ENCODE data around the gene LCNL1. TPM values are rescaled to one million over a fixed set of nuclear protein-coding genes. Genes with fewer than 3 reads are reported as not detected.

Gene LCNL1
- total RNA-seq, 1 experiment from 2014 or later = not detected

DNA sequence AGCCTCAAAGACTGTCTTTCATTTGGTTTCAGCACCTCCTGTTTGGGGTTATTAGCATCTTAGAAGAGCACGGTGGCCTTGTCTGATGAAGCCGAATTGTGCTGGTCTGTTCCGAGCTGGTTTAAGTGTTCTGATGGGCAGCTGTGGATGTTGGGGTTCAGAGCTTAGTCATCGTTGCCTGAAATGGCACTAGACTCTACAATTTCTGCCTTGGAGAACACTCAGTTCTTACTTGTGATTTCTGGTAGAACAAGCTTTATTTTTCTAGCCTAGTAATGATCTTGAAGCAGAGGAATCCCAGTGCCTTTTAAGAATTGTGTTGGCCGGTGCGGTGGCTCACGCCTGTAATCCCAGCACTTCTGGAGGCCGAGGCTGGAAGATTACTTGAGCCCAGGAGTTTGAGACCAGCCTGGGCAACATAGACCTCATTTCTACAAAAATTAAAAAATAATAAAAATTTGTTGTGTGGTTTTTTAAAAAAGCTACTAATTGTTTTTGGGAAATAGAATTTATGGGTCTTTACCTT is 46.1 kb upstream of the LCNL1 start:
- no peaks in the 10 kb centered on the region for H3K27me3 ChIP-seq (replicated peaks; ENCODE audit: insufficient read depth, low read depth, low read length, poor library complexity)
- no peak for DNase-seq (ENCODE audit: low spot score)
- H3K4me1 ChIP-seq (ENCODE audit: insufficient read depth, low read length, poor library complexity, severe bottlenecking) = no peaks in the 10 kb centered on the region
- no peak overlapping the region for H3K27ac ChIP-seq (ENCODE audit: low read depth, low read length, poor library complexity, severe bottlenecking)
- POLR2A ChIA-PET (ENCODE audit: low non-redundant PET) = no interaction called here
- BruUV-seq (replicated peaks) = no TSS peak
- no peak for TF ChIP-seq EZH2 (IDR thresholded peaks at IDR 0.05; ENCODE audit: borderline replicate concordance, low read depth, low read length, poor library complexity, severe bottlenecking)
- TF ChIP-seq, protein P1, sequence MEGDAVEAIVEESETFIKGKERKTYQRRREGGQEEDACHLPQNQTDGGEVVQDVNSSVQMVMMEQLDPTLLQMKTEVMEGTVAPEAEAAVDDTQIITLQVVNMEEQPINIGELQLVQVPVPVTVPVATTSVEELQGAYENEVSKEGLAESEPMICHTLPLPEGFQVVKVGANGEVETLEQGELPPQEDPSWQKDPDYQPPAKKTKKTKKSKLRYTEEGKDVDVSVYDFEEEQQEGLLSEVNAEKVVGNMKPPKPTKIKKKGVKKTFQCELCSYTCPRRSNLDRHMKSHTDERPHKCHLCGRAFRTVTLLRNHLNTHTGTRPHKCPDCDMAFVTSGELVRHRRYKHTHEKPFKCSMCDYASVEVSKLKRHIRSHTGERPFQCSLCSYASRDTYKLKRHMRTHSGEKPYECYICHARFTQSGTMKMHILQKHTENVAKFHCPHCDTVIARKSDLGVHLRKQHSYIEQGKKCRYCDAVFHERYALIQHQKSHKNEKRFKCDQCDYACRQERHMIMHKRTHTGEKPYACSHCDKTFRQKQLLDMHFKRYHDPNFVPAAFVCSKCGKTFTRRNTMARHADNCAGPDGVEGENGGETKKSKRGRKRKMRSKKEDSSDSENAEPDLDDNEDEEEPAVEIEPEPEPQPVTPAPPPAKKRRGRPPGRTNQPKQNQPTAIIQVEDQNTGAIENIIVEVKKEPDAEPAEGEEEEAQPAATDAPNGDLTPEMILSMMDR (conservative IDR thresholded peaks at IDR 0.05; ENCODE audit: low read depth, low read length) = no peak
- peaks cover 20% of the 10 kb centered on the region for H3K36me3 ChIP-seq (ENCODE audit: insufficient read depth, low read length, poor library complexity, severe bottlenecking)
- intact Hi-C loops (cut with micrococcal nuclease; ENCODE audit: unreplicated experiment) = no loop called here
- CTCF ChIA-PET = no interaction called here
- H3K4me3 ChIP-seq (ENCODE audit: low read depth, low read length, poor library complexity, severe bottlenecking) = no peak overlapping the region
- no peaks in the 10 kb centered on the region for H3K9me3 ChIP-seq (ENCODE audit: low read depth, low read length, poor library complexity, severe bottlenecking)

DNA sequence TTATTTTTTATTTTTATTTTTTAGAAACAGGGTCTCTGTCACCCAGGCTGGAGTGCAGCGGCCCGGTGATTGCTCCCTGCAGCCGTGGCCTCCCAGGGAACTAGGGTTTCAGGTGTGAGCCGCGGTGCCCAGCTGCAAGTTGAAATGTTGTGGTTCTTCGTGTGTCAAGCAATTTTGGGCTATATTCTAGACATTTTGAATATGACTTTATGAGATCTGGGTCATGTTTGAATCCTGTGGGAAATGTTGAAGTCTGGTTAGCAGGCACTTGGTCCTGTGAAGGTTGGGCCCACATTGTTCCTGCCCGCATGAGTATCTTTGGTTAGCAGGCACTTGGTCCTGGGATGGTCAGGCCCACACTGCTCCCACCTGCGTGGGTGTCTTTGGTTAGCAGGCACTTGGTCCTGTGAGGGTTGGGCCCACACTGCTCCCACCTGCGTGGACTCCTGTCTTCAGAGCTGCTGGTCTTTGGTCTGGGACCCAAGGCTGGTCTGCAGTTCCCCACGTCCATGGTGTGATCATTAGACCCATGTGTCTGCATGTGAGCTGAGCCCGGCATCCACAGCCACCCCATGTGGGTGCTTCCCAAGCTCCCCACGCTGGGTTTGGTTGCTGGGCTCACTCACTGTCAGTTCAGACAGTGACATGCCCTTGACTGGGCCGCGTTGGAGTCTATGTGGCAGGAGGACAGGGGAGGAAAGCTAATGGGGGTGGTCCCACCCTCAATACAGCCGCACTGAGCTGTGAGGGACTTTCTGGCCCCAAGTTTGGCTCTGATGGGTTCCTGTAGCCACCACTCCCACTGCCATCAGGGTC is 45.4 kb upstream of the LCNL1 start:
- ChIA-PET CTCF (no interaction called here), POLR2A (ENCODE audit: low non-redundant PET) (no interaction called here)
- no peak for DNase-seq (ENCODE audit: low spot score)
- Histone ChIP-seq H3K4me3 (ENCODE audit: low read depth, low read length, poor library complexity, severe bottlenecking) (no peak overlapping the region), H3K9me3 (ENCODE audit: low read depth, low read length, poor library complexity, severe bottlenecking) (no peaks in the 10 kb centered on the region), H3K4me1 (ENCODE audit: insufficient read depth, low read length, poor library complexity, severe bottlenecking) (no peaks in the 10 kb centered on the region), H3K27me3 (replicated peaks; ENCODE audit: insufficient read depth, low read depth, low read length, poor library complexity) (no peaks in the 10 kb centered on the region), H3K36me3 (ENCODE audit: insufficient read depth, low read length, poor library complexity, severe bottlenecking) (peaks cover 27% of the 10 kb centered on the region), H3K27ac (ENCODE audit: low read depth, low read length, poor library complexity, severe bottlenecking) (no peak overlapping the region)
- TF ChIP-seq, protein P1 (conservative IDR thresholded peaks at IDR 0.05; ENCODE audit: low read depth, low read length) = no peak
- no peak for TF ChIP-seq EZH2 (IDR thresholded peaks at IDR 0.05; ENCODE audit: borderline replicate concordance, low read depth, low read length, poor library complexity, severe bottlenecking)
- BruUV-seq (replicated peaks) = no TSS peak
- intact Hi-C loops (cut with micrococcal nuclease; ENCODE audit: unreplicated experiment) = no loop called here

DNA sequence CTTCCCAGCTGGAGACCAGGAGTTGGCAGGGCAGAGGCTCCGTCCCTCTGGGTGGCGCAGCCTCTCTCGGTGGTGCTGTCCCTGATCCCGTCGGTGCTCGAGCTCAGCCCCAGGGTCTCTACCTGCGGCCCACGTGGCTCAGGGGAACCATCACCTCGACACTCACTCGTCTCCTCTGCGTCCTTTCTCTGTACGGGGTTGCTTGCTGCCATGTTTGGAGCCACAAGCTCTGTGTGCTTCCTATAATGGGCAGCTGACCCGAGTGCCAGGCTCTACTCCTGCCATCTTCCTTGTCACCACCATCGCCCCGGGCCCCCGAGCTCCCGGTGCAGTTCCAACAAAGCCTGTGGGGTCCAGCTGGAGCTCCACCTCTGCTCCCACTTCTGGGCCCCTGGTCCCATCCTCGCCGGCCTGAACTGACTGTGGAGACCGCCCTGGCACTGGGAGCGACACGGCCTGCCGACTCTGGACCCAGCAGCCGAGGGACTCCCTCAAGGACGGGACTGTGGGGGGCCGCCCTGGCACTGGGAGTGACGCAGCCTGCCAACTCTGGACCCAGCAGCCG is 43.3 kb upstream of the LCNL1 start:
- H3K36me3 ChIP-seq (ENCODE audit: insufficient read depth, low read length, poor library complexity, severe bottlenecking) = peaks cover 33% of the 10 kb centered on the region
- no peak overlapping the region for H3K4me3 ChIP-seq (ENCODE audit: low read depth, low read length, poor library complexity, severe bottlenecking)
- no peak for TF ChIP-seq EZH2 (IDR thresholded peaks at IDR 0.05; ENCODE audit: borderline replicate concordance, low read depth, low read length, poor library complexity, severe bottlenecking)
- TF ChIP-seq, protein P1 (conservative IDR thresholded peaks at IDR 0.05; ENCODE audit: low read depth, low read length) = no peak
- POLR2A ChIA-PET (ENCODE audit: low non-redundant PET) = no interaction called here
- H3K27me3 ChIP-seq (replicated peaks; ENCODE audit: insufficient read depth, low read depth, low read length, poor library complexity) = no peaks in the 10 kb centered on the region
- intact Hi-C loops (cut with micrococcal nuclease; ENCODE audit: unreplicated experiment) = no loop called here
- no peak overlapping the region for H3K27ac ChIP-seq (ENCODE audit: low read depth, low read length, poor library complexity, severe bottlenecking)
- no peaks in the 10 kb centered on the region for H3K4me1 ChIP-seq (ENCODE audit: insufficient read depth, low read length, poor library complexity, severe bottlenecking)
- no TSS peak for BruUV-seq (replicated peaks)
- DNase-seq (ENCODE audit: low spot score) = no peak
- H3K9me3 ChIP-seq (ENCODE audit: low read depth, low read length, poor library complexity, severe bottlenecking) = no peaks in the 10 kb centered on the region
- CTCF ChIA-PET = no interaction called here

Data from A673 (cell line).